HepG2 (cell line): Measurements from ENCODE around the gene SPRYD3. TPM values are rescaled to one million over a fixed set of nuclear protein-coding genes. Genes with fewer than 3 reads are reported as not detected.

Experiments used
- AHDC1 ChIP-seq: sonication (generic); formaldehyde crosslinking; IDR thresholded peaks from 2 replicates; pipeline ENCODE4 v1.5.1; 2020; ENCODE audit warnings: mild to moderate bottlenecking, missing genetic modification reagents, borderline replicate concordance
- ASH2L ChIP-seq: fragments of 300-600, 200-600 bp; sonication (generic); IDR thresholded peaks from 2 replicates; pipeline ENCODE4 v1.7.0; 2017; ENCODE audit warnings: low read depth, mild to moderate bottlenecking, moderate library complexity, mixed read lengths, low read length; ENCODE audit not compliant: insufficient read length
- DPF2 ChIP-seq: sonication (generic); formaldehyde crosslinking; IDR thresholded peaks from 2 replicates; pipeline ENCODE4 v1.4.0; 2020; ENCODE audit warnings: mild to moderate bottlenecking, low read depth, missing genetic modification reagents, borderline replicate concordance
- GFI1 ChIP-seq: sonication (generic); formaldehyde crosslinking; IDR thresholded peaks from 2 replicates; pipeline ENCODE4 v1.5.0; 2020; ENCODE audit warnings: missing genetic modification reagents, mild to moderate bottlenecking, borderline replicate concordance
- GZF1 ChIP-seq: sonication (generic); formaldehyde crosslinking; IDR thresholded peaks from 2 replicates; pipeline ENCODE4 v1.5.1; 2020; ENCODE audit warnings: mild to moderate bottlenecking, missing genetic modification reagents
- IKZF1 ChIP-seq: fragments of 450-650 bp; IDR thresholded peaks from 2 replicates; pipeline ENCODE4 v1.7.1; 2016
- MBNL3 ChIP-seq: fragments of 250-450 bp; sonication (Bioruptor Pico); conservative IDR thresholded peaks from 2 replicates; pipeline ENCODE4 v1.8.0; 2022; ENCODE audit warnings: mild to moderate bottlenecking, inconsistent platforms
- NCOR1 ChIP-seq: fragments of 200-600 bp; sonication (generic); IDR thresholded peaks from 2 replicates; pipeline ENCODE4 v1.7.0; 2017; ENCODE audit warnings: antibody characterized with exemption, low read length, borderline replicate concordance
- PPARG ChIP-seq: conservative IDR thresholded peaks from 2 replicates; pipeline ENCODE4 v1.6.1; 2016; ENCODE audit warnings: missing biosample characterization, missing genetic modification reagents
- SPEN ChIP-seq: sonication (generic); formaldehyde crosslinking; IDR thresholded peaks from 2 replicates; pipeline ENCODE4 v1.5.1; 2020; ENCODE audit warnings: low read depth, mild to moderate bottlenecking, missing genetic modification reagents
- SRSF1 ChIP-seq: fragments of 200-400 bp; formaldehyde crosslinking; optimal IDR thresholded peaks from 2 replicates; pipeline ENCODE3; 2017; ENCODE audit warnings: mild to moderate bottlenecking, low read depth, low read length, moderate library complexity
- TARDBP ChIP-seq: sonication (generic); formaldehyde crosslinking; IDR thresholded peaks from 2 replicates; pipeline ENCODE4 v1.8.0; 2022; ENCODE audit warnings: mild to moderate bottlenecking, missing genetic modification reagents
- ZFP36L1 ChIP-seq: sonication (generic); formaldehyde crosslinking; IDR thresholded peaks from 2 replicates; pipeline ENCODE4 v1.8.0; 2022; ENCODE audit warnings: mild to moderate bottlenecking, missing genetic modification reagents, moderate library complexity
- ZNF264 ChIP-seq: sonication (generic); formaldehyde crosslinking; IDR thresholded peaks from 2 replicates; pipeline ENCODE4 v1.4.0; 2020; ENCODE audit warnings: missing genetic modification reagents
- ZNF282 ChIP-seq: fragments of 450-650 bp; IDR thresholded peaks from 2 replicates; pipeline ENCODE4 v1.6.1; 2018; ENCODE audit not compliant: partially characterized antibody
- ZNF501 ChIP-seq: sonication (generic); formaldehyde crosslinking; IDR thresholded peaks from 2 replicates; pipeline ENCODE4 v1.5.1; 2020; ENCODE audit warnings: mild to moderate bottlenecking, moderate library complexity, missing genetic modification reagents
- ZNF605 ChIP-seq: sonication (generic); formaldehyde crosslinking; IDR thresholded peaks from 2 replicates; pipeline ENCODE4 v1.8.0; 2022; ENCODE audit warnings: mild to moderate bottlenecking, missing genetic modification reagents
- ZSCAN21 ChIP-seq: sonication (generic); formaldehyde crosslinking; IDR thresholded peaks from 2 replicates; pipeline ENCODE4 v1.8.0; 2022; ENCODE audit warnings: mild to moderate bottlenecking, missing genetic modification reagents, moderate library complexity, borderline replicate concordance
- polyA plus RNA-seq, 8 experiments: library from polyadenylated mRNA; depleted of rRNA in 3 of 8; stranded (reverse) in 7 of 8; unstranded in 1 of 8; fragments of >200 nt; fragmentation: Illumina TruSeq in 4 of 8; extraction: Trizol in 4 of 8; gene quantifications; 2 replicates each; pipeline versions ENCODE4 v1.2.1 to v1.2.3, GENCODE V29; 2011 to 2016; ENCODE audit warnings: low read depth in 4 of 8, missing spikeins in 1 of 8, mixed read lengths in 1 of 8; ENCODE audit not compliant: insufficient read depth in 1 of 8
- total RNA-seq, 5 experiments: library from RNA; depleted of rRNA; stranded (reverse); fragments of >200 nt; fragmentation: Illumina TruSeq; extraction: Trizol; gene quantifications; 2 replicates each; pipeline ENCODE4 v1.2.3, GENCODE V29; 2016; ENCODE audit warnings: low read depth in 1 of 5
- TF ChIP-seq, protein P1 (sequence below): sonication (generic); formaldehyde crosslinking; IDR thresholded peaks from 2 replicates; pipeline ENCODE4 v1.4.0; 2020; ENCODE audit warnings: missing genetic modification reagents, low read depth, mild to moderate bottlenecking, borderline replicate concordance
- TF ChIP-seq, protein P2 (sequence below): sonication (generic); formaldehyde crosslinking; IDR thresholded peaks from 2 replicates; pipeline ENCODE4 v1.8.1; 2022; ENCODE audit warnings: low read depth, mild to moderate bottlenecking, missing genetic modification reagents

SPRYD3 gene
- total and polyA plus RNA-seq, 2 of the 13 experiments (the other 11 are each of a cell fraction or from before 2014, with no cell fraction given), result 9.0 to 9.2 TPM

- TF ChIP-seq, protein P1, sequence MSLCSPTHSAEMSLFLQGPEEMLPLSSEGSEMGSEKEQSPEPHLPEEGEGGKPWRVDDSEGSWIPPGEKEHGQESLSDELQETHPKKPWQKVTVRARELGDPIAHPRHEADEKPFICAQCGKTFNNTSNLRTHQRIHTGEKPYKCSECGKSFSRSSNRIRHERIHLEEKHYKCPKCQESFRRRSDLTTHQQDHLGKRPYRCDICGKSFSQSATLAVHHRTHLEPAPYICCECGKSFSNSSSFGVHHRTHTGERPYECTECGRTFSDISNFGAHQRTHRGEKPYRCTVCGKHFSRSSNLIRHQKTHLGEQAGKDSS, result peak; percentile 62; the same call in 1 of the 2 replicates
- TF ChIP-seq ZSCAN21 (peak; percentile 37; the same call in 1 of the 2 replicates), ZNF282 (no peak), ZNF264 (CRISPR knock-in tag) (peak; percentile 66; the same call in 1 of the 2 replicates), PPARG (CRISPR knock-in tag) (0 out of 2 replicates have a peak, but pooled peaks have one; percentile 17), MBNL3 (no peak), ASH2L (peak; percentile 24), IKZF1 (no peak), ZNF501 (CRISPR knock-in tag) (peak; percentile 78), DPF2 (CRISPR knock-in tag) (peak; percentile 67; the same call in 1 of the 2 replicates), AHDC1 (peak; percentile 82; the same call in 1 of the 2 replicates), GZF1 (CRISPR knock-in tag) (no peak), SRSF1 (peak; percentile 26), GFI1 (CRISPR knock-in tag) (peak; percentile 62; the same call in 1 of the 2 replicates), ZNF605 (CRISPR knock-in tag) (peak; percentile 66; the same call in 1 of the 2 replicates), ZFP36L1 (CRISPR knock-in tag) (peak; percentile 91), NCOR1 (peak; percentile 72; the same call in 1 of the 2 replicates), SPEN (CRISPR knock-in tag) (0 out of 2 replicates have a peak, but pooled peaks have one; percentile 57), TARDBP (CRISPR knock-in tag) (peak; percentile 84)
- TF ChIP-seq, protein P2, sequence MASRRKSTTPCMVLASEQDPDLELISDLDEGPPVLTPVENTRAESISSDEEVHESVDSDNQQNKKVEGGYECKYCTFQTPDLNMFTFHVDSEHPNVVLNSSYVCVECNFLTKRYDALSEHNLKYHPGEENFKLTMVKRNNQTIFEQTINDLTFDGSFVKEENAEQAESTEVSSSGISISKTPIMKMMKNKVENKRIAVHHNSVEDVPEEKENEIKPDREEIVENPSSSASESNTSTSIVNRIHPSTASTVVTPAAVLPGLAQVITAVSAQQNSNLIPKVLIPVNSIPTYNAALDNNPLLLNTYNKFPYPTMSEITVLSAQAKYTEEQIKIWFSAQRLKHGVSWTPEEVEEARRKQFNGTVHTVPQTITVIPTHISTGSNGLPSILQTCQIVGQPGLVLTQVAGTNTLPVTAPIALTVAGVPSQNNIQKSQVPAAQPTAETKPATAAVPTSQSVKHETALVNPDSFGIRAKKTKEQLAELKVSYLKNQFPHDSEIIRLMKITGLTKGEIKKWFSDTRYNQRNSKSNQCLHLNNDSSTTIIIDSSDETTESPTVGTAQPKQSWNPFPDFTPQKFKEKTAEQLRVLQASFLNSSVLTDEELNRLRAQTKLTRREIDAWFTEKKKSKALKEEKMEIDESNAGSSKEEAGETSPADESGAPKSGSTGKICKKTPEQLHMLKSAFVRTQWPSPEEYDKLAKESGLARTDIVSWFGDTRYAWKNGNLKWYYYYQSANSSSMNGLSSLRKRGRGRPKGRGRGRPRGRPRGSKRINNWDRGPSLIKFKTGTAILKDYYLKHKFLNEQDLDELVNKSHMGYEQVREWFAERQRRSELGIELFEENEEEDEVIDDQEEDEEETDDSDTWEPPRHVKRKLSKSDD (CRISPR knock-in tag), result peak; percentile 73; the same call in 1 of the 2 replicates
Measured at GRCh38 chr12:53061404-53062010, 17.7 kb downstream of the SPRYD3 start (continued).
